Karpas-422 (cell line): ENCODE results near the gene PRAMEF10. TPM values are rescaled to one million over a fixed set of nuclear protein-coding genes. Genes with fewer than 3 reads are reported as not detected.
A peak's percentile ranks its signal among the peaks of the same experiment; 100 is the strongest.
"Not testable (repeated sequence)": the region's sequence is repeated elsewhere in the genome, so short reads cannot be mapped to it uniquely, and the experiment has no call there.

Experiments used
- DNase-seq: peaks from one replicate; pipeline ENCODE4 v3.0.0-alpha.2; 2015
- H2AFZ ChIP-seq: fragments of 200-600 bp; sonication (generic); 2 replicates; pipeline ENCODE4 v1.6.1; 2014; ENCODE audit warnings: antibody characterized with exemption, low read length, mixed read lengths
- H3K27ac ChIP-seq: fragments of 200-600 bp; sonication (generic); 2 replicates; pipeline ENCODE4 v1.5.1; 2014; ENCODE audit warnings: mild to moderate bottlenecking, low read length, moderate library complexity
- H3K27me3 ChIP-seq: fragments of 200-600 bp; sonication (generic); 2 replicates; pipeline ENCODE4 v1.6.1; 2014; ENCODE audit warnings: low read length, mixed read lengths
- H3K36me3 ChIP-seq: fragments of 200-600 bp; sonication (generic); 2 replicates; pipeline ENCODE4 v1.6.1; 2014; ENCODE audit warnings: low read length, mixed read lengths; ENCODE audit not compliant: insufficient read depth
- H3K4me1 ChIP-seq: fragments of 200-600 bp; sonication (generic); 2 replicates; pipeline ENCODE4 v1.6.1; 2014; ENCODE audit warnings: mild to moderate bottlenecking, low read length, mixed read lengths
- H3K4me2 ChIP-seq: fragments of 200-600 bp; sonication (generic); 2 replicates; pipeline ENCODE4 v1.6.1; 2014; ENCODE audit warnings: low read length, low read depth, mild to moderate bottlenecking; ENCODE audit not compliant: poor library complexity, severe bottlenecking
- H3K4me3 ChIP-seq: fragments of 200-600 bp; sonication (generic); 2 replicates; pipeline ENCODE4 v1.5.1; 2014; ENCODE audit warnings: mild to moderate bottlenecking, antibody characterized with exemption, low read length, mixed read lengths
- H3K79me2 ChIP-seq: fragments of 200-600 bp; sonication (generic); 2 replicates; pipeline ENCODE4 v1.6.1; 2014; ENCODE audit warnings: mild to moderate bottlenecking, low read length, mixed read lengths
- H3K9ac ChIP-seq: fragments of 200-600 bp; sonication (generic); 2 replicates; pipeline ENCODE4 v1.6.0; 2014; ENCODE audit warnings: low read length
- H3K9me2 ChIP-seq: fragments of 200-600 bp; sonication (generic), shearing (Covaris generic); replicated peaks from 2 replicates; pipeline ENCODE4 v1.6.0; 2014; ENCODE audit warnings: mild to moderate bottlenecking, low read length, moderate library complexity; ENCODE audit not compliant: insufficient read depth
- H3K9me3 ChIP-seq: fragments of 300-700, 200-600 bp; sonication (generic); 2 replicates; pipeline ENCODE4 v1.6.1; 2014; ENCODE audit warnings: low read length, mixed read lengths
- H4K20me1 ChIP-seq: fragments of 200-600 bp; sonication (generic); 2 replicates; pipeline ENCODE4 v1.6.1; 2014; ENCODE audit warnings: mild to moderate bottlenecking, antibody characterized with exemption, low read length, low read depth; ENCODE audit not compliant: insufficient read depth
- total RNA-seq: library from RNA; depleted of rRNA; stranded (reverse); fragments of >200 nt; shearing (Covaris generic); gene quantifications from 2 replicates; pipeline ENCODE4 v1.2.3, GENCODE V29; 2014; ENCODE audit warnings: low replicate concordance; rRNA removed

PRAMEF10 gene, protein sequence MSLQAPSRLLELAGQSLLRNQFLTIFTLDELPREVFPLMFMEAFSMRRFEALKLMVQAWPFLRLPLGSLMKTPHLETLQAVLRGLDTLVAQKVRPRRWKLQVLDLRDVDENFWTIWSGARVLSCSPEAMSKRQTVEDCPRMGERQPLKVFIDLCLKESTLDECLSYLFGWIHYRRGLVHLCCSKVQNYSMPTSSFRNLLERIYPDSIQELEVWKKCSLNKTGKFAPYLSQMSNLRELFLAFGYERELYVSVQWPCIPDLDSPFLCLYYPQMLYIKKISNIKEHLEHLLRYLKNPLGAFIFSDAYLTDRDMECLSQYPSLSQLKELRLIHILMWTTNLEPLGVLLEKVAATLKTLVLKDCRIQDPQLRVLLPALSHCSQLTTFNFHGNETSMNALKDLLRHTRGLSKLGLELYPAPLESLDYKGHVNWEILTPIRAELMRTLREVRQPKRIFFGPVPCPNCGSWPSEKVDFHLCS
- total RNA-seq = not detected in 2 replicates

DNA sequence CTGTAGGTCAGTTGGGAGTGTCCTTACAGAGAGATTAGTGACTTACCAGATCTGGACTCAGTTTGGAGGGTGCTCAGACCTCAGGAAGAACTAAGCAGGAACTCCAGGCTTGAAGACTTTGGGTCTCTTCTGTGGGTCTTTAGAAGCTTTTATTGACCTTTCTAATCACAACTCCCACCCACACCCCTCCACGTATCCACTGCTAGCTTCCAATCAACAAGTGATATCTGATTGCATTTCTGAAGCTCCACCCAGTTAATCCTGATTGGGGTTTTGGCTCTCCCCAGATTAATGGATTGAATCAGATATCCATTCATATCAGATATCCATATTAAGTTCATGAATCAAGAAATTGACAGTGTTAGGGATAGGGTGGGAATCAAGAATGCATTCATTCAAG, at the start of gene PRAMEF10:
PRAMEF10 (minus strand) TSS at position 101 of the 400 bp plus-strand sequence. CDS start 2,423 bp downstream, outside the sequence.
- H3K79me2 ChIP-seq, H3K27ac ChIP-seq, H3K9me3 ChIP-seq, H4K20me1 ChIP-seq, H3K27me3 ChIP-seq, H3K4me1 ChIP-seq, H3K36me3 ChIP-seq, H3K4me2 ChIP-seq, H3K9me2 ChIP-seq, DNase-seq, H3K9ac ChIP-seq, H3K4me3 ChIP-seq, H2AFZ ChIP-seq: not testable (repeated sequence)

DNA sequence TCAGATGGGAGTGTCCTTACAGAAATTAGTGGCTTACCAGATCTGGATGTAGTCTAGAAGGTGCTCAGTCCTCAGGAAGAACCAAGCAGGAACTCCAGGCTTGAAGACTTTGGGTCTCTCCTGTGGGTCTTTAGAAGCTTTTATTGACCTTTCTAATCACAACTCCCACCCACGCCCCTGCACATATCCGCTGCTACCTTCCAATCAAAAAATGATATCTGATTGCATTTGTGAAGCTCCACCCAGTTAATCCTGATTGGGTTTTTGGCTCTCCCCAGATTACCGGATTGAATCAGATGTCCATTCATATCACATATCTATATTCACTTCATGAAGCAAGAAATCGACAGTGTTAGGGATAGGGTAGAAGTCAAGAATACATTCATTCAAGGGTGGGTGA, 49.4 kb upstream of the PRAMEF10 start, which contains the start of gene PRAMEF6:
PRAMEF6 (minus strand) TSS at position 101 of the 400 bp plus-strand sequence. CDS start 5,062 bp downstream, outside the sequence.
- H3K9ac ChIP-seq, H3K79me2 ChIP-seq: not testable (repeated sequence)

DNA sequence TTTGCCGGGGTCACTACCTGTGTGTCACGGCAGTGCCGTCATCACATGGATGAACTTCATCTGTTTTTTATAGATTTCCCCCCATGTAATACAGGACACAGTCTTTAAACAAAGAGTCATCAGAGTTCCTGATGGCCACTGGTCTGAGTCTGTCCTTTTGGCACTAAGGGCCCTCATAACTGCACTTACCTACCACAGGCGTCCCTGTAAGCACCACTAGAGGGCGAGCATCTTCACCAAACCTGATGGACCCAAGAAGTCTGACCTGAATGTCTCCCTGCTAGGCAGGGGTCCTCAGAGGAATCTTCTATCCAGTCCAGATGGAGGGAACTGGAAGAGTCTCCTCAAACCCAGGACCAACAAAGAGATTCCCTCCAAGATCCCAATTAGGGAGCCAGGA, 26.3 kb upstream of the PRAMEF10 start:
- peak; percentile 28 for DNase-seq

More for the DNA sequence above, 49.4 kb upstream of the PRAMEF10 start, which contains the start of gene PRAMEF6:
- H4K20me1 ChIP-seq, H3K9me3 ChIP-seq, H3K27me3 ChIP-seq, H3K4me2 ChIP-seq, DNase-seq, H3K9me2 ChIP-seq, H3K27ac ChIP-seq, H3K4me1 ChIP-seq, H2AFZ ChIP-seq, H3K36me3 ChIP-seq, H3K4me3 ChIP-seq: not testable (repeated sequence)

DNA sequence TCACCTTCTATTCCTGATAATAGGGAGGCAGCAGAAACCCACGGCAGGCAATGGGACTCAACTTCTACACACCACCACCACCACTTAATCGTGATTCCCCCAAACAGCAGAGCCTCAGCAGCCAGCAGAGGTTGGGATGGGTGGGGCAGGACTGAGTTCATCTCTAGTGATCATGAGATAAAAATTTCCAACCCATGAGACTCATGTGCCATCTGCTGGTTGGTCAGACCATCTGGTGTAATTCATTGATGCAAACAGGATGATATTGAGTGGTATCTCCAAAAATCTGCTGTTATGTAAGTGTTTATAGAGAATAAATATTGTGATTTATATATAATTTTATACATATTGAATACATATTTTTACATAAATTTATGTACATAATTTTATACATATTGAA, 23.7 kb upstream of the PRAMEF10 start:
- H3K27ac ChIP-seq, H3K4me1 ChIP-seq, H3K9me2 ChIP-seq, H3K27me3 ChIP-seq, H4K20me1 ChIP-seq, H3K36me3 ChIP-seq, H2AFZ ChIP-seq, H3K9me3 ChIP-seq, H3K4me3 ChIP-seq, H3K79me2 ChIP-seq, H3K9ac ChIP-seq, H3K4me2 ChIP-seq: not testable (repeated sequence)
- DNase-seq = peak; percentile 27

More for the DNA sequence above, 26.3 kb upstream of the PRAMEF10 start:
- H3K27me3 ChIP-seq, H3K27ac ChIP-seq, H3K4me2 ChIP-seq, H3K36me3 ChIP-seq, H4K20me1 ChIP-seq, H3K4me3 ChIP-seq, H3K4me1 ChIP-seq, H3K9me2 ChIP-seq, H2AFZ ChIP-seq, H3K79me2 ChIP-seq, H3K9me3 ChIP-seq, H3K9ac ChIP-seq: not testable (repeated sequence)

DNA sequence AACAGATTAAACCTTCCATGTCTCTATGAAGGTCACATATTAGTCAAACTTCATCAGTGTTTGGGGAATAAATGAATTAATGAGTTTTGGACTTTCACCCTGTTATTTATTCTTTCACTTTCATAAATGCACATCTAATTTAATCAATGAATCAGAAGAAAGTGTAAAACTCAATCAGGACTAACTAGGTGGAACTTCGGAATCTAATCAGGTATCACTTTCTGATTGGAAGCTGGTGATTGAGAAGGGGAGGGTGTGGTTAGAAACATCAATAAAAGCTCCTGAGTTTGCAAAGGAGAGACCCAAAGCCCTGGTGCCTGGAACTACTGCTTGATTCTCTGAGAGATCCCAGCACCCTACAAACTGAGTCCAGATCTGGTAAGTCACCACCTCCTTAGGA, 18.2 kb upstream of the PRAMEF10 start, which contains the start of gene PRAMEF7:
PRAMEF7 (plus strand) TSS at position 301 of the 400 bp plus-strand sequence. CDS start 1,083 bp downstream, outside the sequence.
- H3K9me2 ChIP-seq, H3K36me3 ChIP-seq, H2AFZ ChIP-seq, H3K9ac ChIP-seq, H3K4me3 ChIP-seq, H4K20me1 ChIP-seq, H3K27me3 ChIP-seq, H3K4me2 ChIP-seq, H3K79me2 ChIP-seq, H3K27ac ChIP-seq, H3K4me1 ChIP-seq, H3K9me3 ChIP-seq, DNase-seq: not testable (repeated sequence)

DNA sequence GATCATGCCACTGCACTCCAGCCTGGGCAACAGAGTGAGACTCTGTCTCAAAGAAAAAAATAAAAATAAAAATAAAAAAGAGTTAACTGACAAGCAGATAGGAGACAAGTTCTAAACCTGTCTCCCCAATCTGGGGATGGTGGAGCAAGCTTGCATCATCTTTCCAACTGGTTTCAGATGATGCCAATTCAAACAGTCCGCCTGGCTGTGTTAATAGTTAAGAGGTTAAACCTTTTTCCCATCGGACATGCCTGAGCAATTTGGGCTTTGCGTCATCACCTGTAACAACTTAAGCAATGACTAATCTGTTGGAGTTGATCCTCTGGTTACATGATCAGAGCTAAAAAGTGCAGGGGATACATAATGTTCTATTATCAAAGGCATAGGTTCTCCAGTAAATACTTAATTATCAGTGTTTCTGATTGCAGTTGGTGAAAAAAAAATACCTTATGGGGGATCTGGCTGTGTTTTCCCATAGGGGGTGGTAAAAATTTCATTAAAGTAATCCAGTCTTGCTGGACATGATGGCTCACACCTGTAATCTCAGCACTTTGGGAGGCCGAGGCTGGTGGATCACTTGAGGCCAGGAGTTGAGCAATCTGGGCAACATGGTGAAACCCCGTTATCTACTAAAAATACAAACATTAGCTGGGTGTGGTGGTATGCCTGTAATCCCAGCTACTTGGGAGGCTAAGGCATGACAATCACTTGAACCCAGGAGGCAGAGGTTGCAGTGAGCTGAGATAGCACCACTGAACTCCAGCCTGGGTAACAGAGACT, 5.9 kb upstream of the PRAMEF10 start:
- H3K9me2 ChIP-seq, H3K36me3 ChIP-seq, H3K4me2 ChIP-seq, H3K9ac ChIP-seq, H2AFZ ChIP-seq, H3K9me3 ChIP-seq, H3K27me3 ChIP-seq, H3K27ac ChIP-seq, DNase-seq, H3K79me2 ChIP-seq, H3K4me1 ChIP-seq, H4K20me1 ChIP-seq, H3K4me3 ChIP-seq: not testable (repeated sequence)

DNA sequence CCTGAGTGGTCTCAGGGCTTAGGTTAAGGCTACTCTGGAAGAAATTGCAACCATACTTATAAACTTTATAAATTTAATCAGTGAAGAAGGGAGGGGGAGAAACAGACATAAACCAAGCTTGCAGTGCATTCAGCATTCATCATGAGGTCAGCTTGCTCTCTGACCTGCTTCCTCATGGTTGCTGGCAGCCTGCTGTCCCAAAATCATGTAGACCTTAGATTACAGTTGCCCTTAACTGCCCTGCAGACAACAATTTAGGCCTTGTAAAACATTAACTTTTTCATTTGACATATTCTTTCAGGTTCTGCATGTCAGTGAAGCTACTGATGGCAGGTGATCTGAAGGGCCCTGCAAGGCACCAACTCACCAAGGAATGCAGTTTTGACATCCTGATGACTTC, 1.1 kb upstream of the PRAMEF10 start:
- not testable (repeated sequence) for H3K4me2 ChIP-seq, H3K27me3 ChIP-seq, H3K4me1 ChIP-seq, H3K79me2 ChIP-seq, H3K4me3 ChIP-seq, H2AFZ ChIP-seq, H4K20me1 ChIP-seq, H3K9ac ChIP-seq, H3K9me3 ChIP-seq, DNase-seq, H3K9me2 ChIP-seq, H3K36me3 ChIP-seq, H3K27ac ChIP-seq

DNA sequence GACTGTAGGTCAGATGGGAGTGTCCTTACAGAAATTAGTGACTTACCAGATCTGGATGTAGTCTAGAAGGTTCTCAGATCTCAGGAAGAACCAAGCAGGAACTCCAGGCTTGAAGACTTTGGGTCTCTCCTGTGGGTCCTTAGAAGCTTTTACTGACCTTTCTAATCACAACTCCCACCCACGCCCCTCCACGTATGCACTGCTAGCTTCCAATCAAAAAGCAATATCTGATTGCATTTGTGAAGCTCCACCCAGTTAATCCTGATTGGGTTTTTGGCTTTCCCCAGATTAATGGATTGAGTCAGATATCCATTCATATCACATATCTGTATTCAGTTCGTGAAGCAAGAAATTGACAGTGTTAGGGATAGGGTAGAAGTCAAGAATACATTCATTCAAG, 12.0 kb downstream of the PRAMEF10 start, which contains the start of gene PRAMEF4:
PRAMEF4 (minus strand) TSS at position 101 of the 400 bp plus-strand sequence. CDS start 2,807 bp downstream, outside the sequence.
- not testable (repeated sequence) for H3K9me2 ChIP-seq, H3K4me2 ChIP-seq, H3K27ac ChIP-seq, H3K4me1 ChIP-seq, H3K4me3 ChIP-seq, H3K36me3 ChIP-seq, DNase-seq, H3K79me2 ChIP-seq, H3K27me3 ChIP-seq, H3K9ac ChIP-seq, H3K9me3 ChIP-seq, H4K20me1 ChIP-seq, H2AFZ ChIP-seq
